ENCODE measurements around the gene DAZL. TPM values are rescaled to one million over a fixed set of nuclear protein-coding genes. Genes with fewer than 3 reads are reported as not detected.

The DAZL gene
- total and polyA plus RNA-seq, 4 experiments from 2014 or later: not detected

DNA sequence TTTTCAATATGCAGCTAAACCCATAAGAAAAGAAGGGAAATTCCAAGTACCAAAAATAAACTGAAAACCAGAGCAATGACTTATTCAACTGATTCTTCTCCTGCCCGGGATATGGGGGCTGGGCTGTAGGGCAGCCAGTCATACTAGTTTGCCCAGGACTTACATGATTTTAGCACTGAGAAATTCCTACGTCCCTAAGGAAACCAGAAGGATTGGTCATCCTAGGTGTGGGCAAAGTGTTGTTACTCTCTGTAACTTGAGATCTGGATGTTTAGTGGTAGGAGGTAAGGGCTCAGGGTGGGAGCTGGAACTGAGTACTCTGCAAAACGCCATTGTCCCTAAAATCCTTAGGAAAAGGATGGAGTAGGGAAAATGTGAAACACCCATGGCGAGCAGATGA is 1.2 kb upstream of the DAZL start:
- no peak overlapping the region for H3K4me3 Mint-ChIP-seq
- H3K9me3 ChIP-seq (ENCODE audit: control insufficient read depth in 1 of 2, low read length in 2 of 2): no peaks in the 10 kb centered on the region
- H3K27me3 ChIP-seq (ENCODE audit: insufficient read depth, low read length): no peaks in the 10 kb centered on the region
- H3K27ac ChIP-seq (ENCODE audit: low read depth, low read length): no peak overlapping the region
- no peak overlapping the region for H3K27ac Mint-ChIP-seq
- intact Hi-C loops (cut with micrococcal nuclease): loop anchor here (10.0 kb wide), 1 partner anchor 428 kb away; no protein-coding TSS in a partner anchor
- ChIA-PET CTCF (ENCODE audit: partially characterized antibody) (no interaction called here), POLR2A (ENCODE audit: partially characterized antibody) (interaction anchor here (0.8 kb wide), 1 partner anchor 10 kb away, joined by 3 read pairs; no protein-coding TSS in a partner anchor)
- no peaks in the 10 kb centered on the region for H3K9me3 Mint-ChIP-seq
- DNase-seq: no peak
- H3K36me3 Mint-ChIP-seq: no peaks in the 10 kb centered on the region
- H3K36me3 ChIP-seq (ENCODE audit: insufficient read depth, low read length): no peaks in the 10 kb centered on the region
- no peaks in the 10 kb centered on the region for H3K4me1 ChIP-seq (ENCODE audit: insufficient read depth, low read length)
- no peak overlapping the region for H3K4me3 ChIP-seq (ENCODE audit: low read length in 2 of 2)
- H3K27me3 Mint-ChIP-seq: peaks cover 0 to 2% of the 10 kb centered on the region in 2 donors
- H3K4me1 Mint-ChIP-seq: no peaks in the 10 kb centered on the region

DNA sequence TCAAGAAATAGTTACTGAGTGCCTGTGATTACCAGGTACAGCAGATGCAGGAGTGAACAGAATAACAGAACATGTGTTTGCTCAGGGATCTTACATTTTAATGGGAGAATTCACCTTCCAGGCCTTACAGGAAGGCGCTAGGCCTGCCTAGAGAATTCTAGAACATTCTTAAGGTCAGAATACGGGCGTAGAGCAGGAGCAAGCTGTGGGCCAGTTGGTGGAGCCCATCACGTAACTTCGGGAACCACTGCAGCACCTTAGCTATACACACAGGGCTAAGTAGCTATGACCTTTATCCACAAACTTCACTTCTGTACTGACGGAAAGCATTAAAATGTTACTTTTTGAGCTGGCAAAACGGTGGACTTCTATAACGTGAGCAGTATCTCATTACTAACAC is 743 bp upstream of the DAZL start:
- no peaks in the 10 kb centered on the region for H3K27me3 ChIP-seq (ENCODE audit: insufficient read depth, low read length)
- Mint-ChIP-seq H3K4me1 (peaks cover 0 to 2% (median under 1%) of the 10 kb centered on the region in 4 donors), H3K4me3 (peak overlapping the region in 1 of 8 donors; percentile 16), H3K9me3 (no peaks in the 10 kb centered on the region), H3K27me3 (peaks cover 0 to 2% of the 10 kb centered on the region in 2 donors), H3K27ac (no peak overlapping the region), H3K36me3 (no peaks in the 10 kb centered on the region)
- H3K9me3 ChIP-seq (ENCODE audit: control insufficient read depth in 1 of 2, low read length in 2 of 2): no peaks in the 10 kb centered on the region
- no peaks in the 10 kb centered on the region for H3K4me1 ChIP-seq (ENCODE audit: insufficient read depth, low read length)
- H3K36me3 ChIP-seq (ENCODE audit: insufficient read depth, low read length): no peaks in the 10 kb centered on the region
- intact Hi-C loops (cut with micrococcal nuclease): loop anchor here (10.0 kb wide), 1 partner anchor 429 kb away; no protein-coding TSS in a partner anchor
- ChIA-PET POLR2A (ENCODE audit: partially characterized antibody) (interaction anchor here (0.8 kb wide), 1 partner anchor 9 kb away, joined by 3 read pairs; no protein-coding TSS in a partner anchor), CTCF (ENCODE audit: partially characterized antibody) (no interaction called here)
- DNase-seq: no peak
- no peak overlapping the region for H3K27ac ChIP-seq (ENCODE audit: low read depth, low read length)
- no peak overlapping the region for H3K4me3 ChIP-seq (ENCODE audit: low read length in 2 of 2)

DNA sequence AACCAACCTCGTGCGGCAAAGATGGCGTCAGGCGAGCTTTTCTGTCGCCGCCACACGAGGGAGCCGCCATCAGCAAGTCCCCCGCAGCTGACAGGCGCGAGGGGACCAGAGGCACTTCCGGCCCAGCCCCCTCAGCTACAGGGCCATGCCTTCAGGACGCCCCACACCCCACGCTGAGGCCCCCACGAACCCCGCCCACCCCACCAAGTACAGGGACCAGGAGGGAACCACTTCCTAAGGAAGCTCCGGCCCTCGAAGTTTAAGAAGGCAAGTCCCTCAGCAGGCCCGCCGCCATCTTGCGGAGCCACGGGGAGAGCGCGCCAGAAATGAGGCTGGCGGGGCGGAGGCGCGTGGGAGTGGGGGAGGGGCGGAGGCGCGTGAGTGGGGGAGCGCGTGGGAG is 790 bp downstream of the DAZL start:
- H3K27ac Mint-ChIP-seq: no peak overlapping the region
- peaks cover 4% of the 10 kb centered on the region for H3K4me1 ChIP-seq (ENCODE audit: insufficient read depth, low read length)
- H3K4me3 ChIP-seq (ENCODE audit: low read length in 2 of 2): no peak overlapping the region
- H3K4me1 Mint-ChIP-seq: peaks cover 0 to 5% (median 1%) of the 10 kb centered on the region in 4 donors
- no peaks in the 10 kb centered on the region for H3K36me3 ChIP-seq (ENCODE audit: insufficient read depth, low read length)
- no peaks in the 10 kb centered on the region for H3K9me3 Mint-ChIP-seq
- CTCF ChIA-PET (ENCODE audit: partially characterized antibody): no interaction called here
- H3K27me3 ChIP-seq (ENCODE audit: insufficient read depth, low read length): no peaks in the 10 kb centered on the region
- no peaks in the 10 kb centered on the region for H3K36me3 Mint-ChIP-seq
- peaks cover 0 to 2% of the 10 kb centered on the region in 2 donors for H3K27me3 Mint-ChIP-seq
- POLR2A ChIA-PET (ENCODE audit: partially characterized antibody): no interaction called here
- H3K9me3 ChIP-seq (ENCODE audit: control insufficient read depth in 1 of 2, low read length in 2 of 2): no peaks in the 10 kb centered on the region
- no peak for DNase-seq
- intact Hi-C loops (cut with micrococcal nuclease): loop anchor here (5.0 to 10.0 kb wide), 2 partner anchors 228 to 430 kb away; no protein-coding TSS in a partner anchor
- no peak overlapping the region for H3K4me3 Mint-ChIP-seq
- H3K27ac ChIP-seq (ENCODE audit: low read depth, low read length): no peak overlapping the region

DNA sequence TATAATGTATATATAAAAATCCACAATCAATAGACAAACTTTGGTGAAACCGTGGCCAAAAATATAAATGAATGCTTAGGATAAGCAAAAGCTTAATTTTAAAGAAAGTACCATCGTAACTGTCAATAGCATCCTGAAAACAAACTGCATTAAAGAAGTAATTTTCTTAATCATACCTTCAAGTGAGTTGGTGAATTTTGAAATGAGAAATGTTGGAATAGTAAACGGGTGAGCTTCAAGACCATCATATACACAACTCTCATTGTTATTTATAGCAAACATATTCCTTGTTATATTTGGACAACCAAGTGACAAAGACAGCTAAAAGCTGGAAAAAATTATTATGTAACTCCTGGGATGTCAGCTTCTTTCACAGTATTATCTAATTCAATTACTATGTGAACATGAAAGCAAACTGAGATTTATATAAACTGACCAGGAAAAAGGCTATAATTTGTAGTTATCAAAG is 3.7 kb downstream of the DAZL start:
- peaks cover 0 to 10% (median 6%) of the 10 kb centered on the region in 4 donors for H3K4me1 Mint-ChIP-seq
- H3K4me1 ChIP-seq (ENCODE audit: insufficient read depth, low read length): peaks cover 9% of the 10 kb centered on the region
- H3K36me3 ChIP-seq (ENCODE audit: insufficient read depth, low read length): no peaks in the 10 kb centered on the region
- intact Hi-C loops (cut with micrococcal nuclease): loop anchor here (1.0 to 10.0 kb wide), 7 partner anchors 231 to 1240 kb away; partner anchors contain the start of gene PLCL2
- no peaks in the 10 kb centered on the region for H3K36me3 Mint-ChIP-seq
- no peaks in the 10 kb centered on the region for H3K9me3 ChIP-seq (ENCODE audit: control insufficient read depth in 1 of 2, low read length in 2 of 2)
- no peaks in the 10 kb centered on the region for H3K27me3 ChIP-seq (ENCODE audit: insufficient read depth, low read length)
- peaks cover 0 to 2% of the 10 kb centered on the region in 2 donors for H3K27me3 Mint-ChIP-seq
- no peak overlapping the region for H3K4me3 ChIP-seq (ENCODE audit: low read length in 2 of 2)
- DNase-seq: no peak
- H3K9me3 Mint-ChIP-seq: no peaks in the 10 kb centered on the region
- CTCF ChIA-PET (ENCODE audit: partially characterized antibody): interaction anchor here (0.8 to 4.4 kb wide), 16 partner anchors 9 to 1240 kb away, joined by 3 to 77 read pairs (median 4); no protein-coding TSS in a partner anchor
- no peak overlapping the region for H3K27ac Mint-ChIP-seq
- no peak overlapping the region for H3K27ac ChIP-seq (ENCODE audit: low read depth, low read length)
- POLR2A ChIA-PET (ENCODE audit: partially characterized antibody): no interaction called here
- no peak overlapping the region for H3K4me3 Mint-ChIP-seq

DNA sequence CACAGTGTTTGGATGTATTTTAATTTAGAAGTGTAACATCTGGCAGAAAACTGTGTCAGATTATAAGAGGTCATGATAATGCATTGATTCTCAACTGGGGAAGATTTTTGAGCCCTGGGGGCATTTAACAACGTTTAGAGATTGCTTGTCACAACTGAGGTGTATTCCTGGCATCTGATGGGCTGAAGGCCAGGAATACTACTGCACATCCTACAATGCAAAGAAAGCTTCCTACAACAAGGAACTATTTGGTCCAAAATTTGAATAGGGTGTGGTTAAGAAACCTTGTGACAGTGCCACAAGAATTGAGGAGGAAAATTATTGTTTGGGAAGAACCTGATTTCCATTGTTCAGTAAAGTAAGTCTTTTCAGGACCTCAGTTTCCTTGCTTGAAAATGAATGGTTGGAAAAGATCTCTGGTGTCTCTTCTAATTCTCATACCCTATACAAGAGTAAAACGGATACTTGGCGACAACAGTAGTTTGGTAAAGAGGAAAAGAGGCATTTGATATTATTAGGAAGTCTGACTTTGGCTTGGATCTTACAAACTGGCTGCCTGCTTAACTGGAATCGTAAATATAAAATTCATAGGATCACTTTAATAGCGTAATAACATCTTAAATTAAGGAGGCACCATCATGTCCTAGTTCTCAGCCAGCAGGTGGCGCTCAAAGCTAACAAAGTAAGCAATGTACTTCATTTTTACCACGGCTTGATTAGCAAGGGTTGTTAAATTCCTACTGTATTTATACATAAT is 4.3 kb downstream of the DAZL start:
- no peak overlapping the region for H3K4me3 ChIP-seq (ENCODE audit: low read length in 2 of 2)
- CTCF ChIA-PET (ENCODE audit: partially characterized antibody): interaction anchor here (0.8 to 4.4 kb wide), 21 partner anchors 7 to 1240 kb away, joined by 3 to 77 read pairs (median 4); no protein-coding TSS in a partner anchor
- peak overlapping the region in 1 of 7 donors; percentile 36 for H3K27ac Mint-ChIP-seq
- H3K4me3 Mint-ChIP-seq: no peak overlapping the region
- no peaks in the 10 kb centered on the region for H3K36me3 Mint-ChIP-seq
- H3K9me3 Mint-ChIP-seq: no peaks in the 10 kb centered on the region
- no peaks in the 10 kb centered on the region for H3K9me3 ChIP-seq (ENCODE audit: control insufficient read depth in 1 of 2, low read length in 2 of 2)
- peak; percentile 72 to 76 (median 72) for DNase-seq
- peaks cover 3 to 13% (median 8%) of the 10 kb centered on the region in 4 donors for H3K4me1 Mint-ChIP-seq
- no peaks in the 10 kb centered on the region for H3K36me3 ChIP-seq (ENCODE audit: insufficient read depth, low read length)
- no peak overlapping the region for H3K27ac ChIP-seq (ENCODE audit: low read depth, low read length)
- H3K27me3 ChIP-seq (ENCODE audit: insufficient read depth, low read length): no peaks in the 10 kb centered on the region
- peaks cover 0 to 2% of the 10 kb centered on the region in 2 donors for H3K27me3 Mint-ChIP-seq
- POLR2A ChIA-PET (ENCODE audit: partially characterized antibody): no interaction called here
- intact Hi-C loops (cut with micrococcal nuclease): loop anchor here (1.0 to 10.0 kb wide), 7 partner anchors 231 to 1240 kb away; partner anchors contain the start of gene PLCL2
- peaks cover 10% of the 10 kb centered on the region for H3K4me1 ChIP-seq (ENCODE audit: insufficient read depth, low read length)

DNA sequence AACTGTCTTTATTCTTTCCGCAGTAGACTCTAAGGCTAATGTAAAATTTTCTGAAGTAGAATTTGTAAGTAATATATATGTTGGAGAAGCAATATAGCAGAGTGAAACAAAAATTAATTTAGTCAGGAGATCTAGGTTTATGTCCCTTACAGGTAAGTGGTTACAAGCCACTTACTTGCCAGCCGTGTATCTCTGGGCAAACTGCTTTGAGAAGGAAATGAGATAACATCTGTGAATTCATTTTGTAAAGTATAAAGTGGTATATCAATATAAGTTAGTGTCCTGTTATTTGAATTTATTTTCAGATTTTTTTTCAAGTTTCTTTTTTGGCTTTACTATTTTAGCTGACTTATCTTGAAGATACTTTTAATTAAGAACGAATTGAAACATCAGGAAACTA is 5.5 kb downstream of the DAZL start:
- intact Hi-C loops (cut with micrococcal nuclease): loop anchor here (2.0 to 10.0 kb wide), 3 partner anchors 233 to 435 kb away; partner anchors contain the start of gene PLCL2
- Mint-ChIP-seq H3K4me3 (no peak overlapping the region), H3K4me1 (peaks cover 3 to 13% (median 8%) of the 10 kb centered on the region in 4 donors), H3K36me3 (no peaks in the 10 kb centered on the region), H3K9me3 (no peaks in the 10 kb centered on the region), H3K27me3 (peaks cover 0 to 2% of the 10 kb centered on the region in 2 donors), H3K27ac (no peak overlapping the region)
- ChIA-PET POLR2A (ENCODE audit: partially characterized antibody) (interaction anchor here (0.8 kb wide), 1 partner anchor 634 kb away, joined by 3 read pairs; no protein-coding TSS in a partner anchor), CTCF (ENCODE audit: partially characterized antibody) (interaction anchor here (0.7 to 4.4 kb wide), 9 partner anchors 229 to 1242 kb away, joined by 3 to 77 read pairs (median 5); no protein-coding TSS in a partner anchor)
- no peaks in the 10 kb centered on the region for H3K27me3 ChIP-seq (ENCODE audit: insufficient read depth, low read length)
- H3K4me3 ChIP-seq (ENCODE audit: low read length in 2 of 2): no peak overlapping the region
- H3K9me3 ChIP-seq (ENCODE audit: control insufficient read depth in 1 of 2, low read length in 2 of 2): no peaks in the 10 kb centered on the region
- no peak overlapping the region for H3K27ac ChIP-seq (ENCODE audit: low read depth, low read length)
- no peaks in the 10 kb centered on the region for H3K36me3 ChIP-seq (ENCODE audit: insufficient read depth, low read length)
- H3K4me1 ChIP-seq (ENCODE audit: insufficient read depth, low read length): peaks cover 10% of the 10 kb centered on the region
- no peak for DNase-seq
